Activated T-helper 17 cell treated with anti-CD3 and anti-CD28 coated beads, Interleukin-2, amount 50 U/mL, for 72 hours (primary cell): ENCODE measurements around the gene PCDH9. TPM values are rescaled to one million over a fixed set of nuclear protein-coding genes. Genes with fewer than 3 reads are reported as not detected.

ENCODE experiments used
- ATAC-seq: fragments of 150-1000 bp; cut with Tn5 transposase; replicated peaks from 2 replicates; pipeline ENCODE4 v1.10.0; 2021; ENCODE audit warnings: mild to moderate bottlenecking, moderate library complexity
- H3K27ac Mint-ChIP-seq: one replicate; pipeline ENCODE4 v1.8.0; 2022; ENCODE audit warnings: mixed read lengths
- H3K27me3 Mint-ChIP-seq: one replicate; pipeline ENCODE4 v1.8.0; 2022; ENCODE audit warnings: mixed read lengths
- H3K36me3 Mint-ChIP-seq: one replicate; pipeline ENCODE4 v1.8.0; 2022; ENCODE audit warnings: low read depth, mild to moderate bottlenecking, mixed read lengths
- H3K4me1 Mint-ChIP-seq: one replicate; pipeline ENCODE4 v1.8.0; 2022; ENCODE audit warnings: mixed read lengths
- H3K4me3 Mint-ChIP-seq: one replicate; pipeline ENCODE4 v1.8.0; 2022; ENCODE audit warnings: mild to moderate bottlenecking, mixed read lengths
- H3K9me3 Mint-ChIP-seq: one replicate; pipeline ENCODE4 v1.8.0; 2022; ENCODE audit warnings: mixed read lengths
- total RNA-seq, 2 donors: library from RNA; stranded (reverse); gene quantifications; one replicate each; pipeline ENCODE4 v1.2.3, GENCODE V29; 2022

Gene PCDH9
- total RNA-seq, 2 donors from 2014 or later: 0.11 TPM

DNA sequence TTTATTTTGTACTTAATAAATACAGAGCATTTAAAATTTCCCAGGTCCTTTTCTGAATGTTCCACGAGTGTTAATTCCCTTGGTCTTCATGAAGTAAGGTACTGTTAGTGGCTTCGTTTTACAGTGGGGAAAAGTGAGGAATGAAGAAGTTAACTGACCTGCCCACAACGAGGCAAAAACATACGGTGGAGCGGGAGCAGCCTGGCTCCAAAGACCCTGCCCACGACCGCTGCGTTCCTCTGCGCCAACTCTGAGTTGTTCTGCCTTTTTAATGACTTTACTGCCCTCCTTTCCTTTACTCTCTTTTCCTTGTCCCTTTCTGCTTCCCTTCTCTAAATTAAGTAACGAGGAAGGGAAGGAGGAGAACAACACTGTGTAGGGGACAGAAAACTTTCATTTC lies 392.9 kb downstream of the PCDH9 start:
- Mint-ChIP-seq H3K4me3 (no peak overlapping the region), H3K4me1 (no peaks in the 10 kb centered on the region), H3K36me3 (no peaks in the 10 kb centered on the region), H3K27me3 (no peaks in the 10 kb centered on the region), H3K9me3 (peaks cover 7% of the 10 kb centered on the region), H3K27ac (no peak overlapping the region)
- no peak for ATAC-seq

DNA sequence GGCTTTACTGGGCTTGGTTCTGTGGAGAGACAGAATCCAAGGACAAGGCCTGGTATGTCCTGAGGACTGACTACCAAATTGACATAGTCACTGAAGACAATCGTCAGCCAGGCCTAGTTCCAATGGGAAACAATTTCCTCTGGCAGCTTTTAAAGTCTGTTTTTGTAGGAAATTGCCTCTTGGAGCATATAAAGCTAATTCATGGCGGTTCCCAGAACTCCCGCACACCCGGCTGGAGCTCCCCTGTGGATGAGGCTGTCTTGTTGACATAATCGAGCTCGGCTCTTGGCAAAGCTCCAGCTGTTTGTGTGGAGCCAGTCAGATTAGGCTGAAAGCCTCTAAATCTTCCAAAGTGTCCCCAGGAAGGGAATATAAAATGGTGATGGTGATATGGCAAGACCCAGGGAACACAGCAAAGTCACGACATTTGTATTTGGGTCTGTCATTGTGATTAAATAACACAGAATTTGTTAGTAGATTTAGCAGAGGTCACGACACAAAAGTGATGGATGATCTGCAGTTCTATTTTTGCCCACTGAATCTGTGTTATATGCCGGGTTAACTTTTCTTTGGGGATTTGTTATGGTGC lies 395.0 kb downstream of the PCDH9 start:
- peaks cover 7% of the 10 kb centered on the region for H3K9me3 Mint-ChIP-seq
- ATAC-seq: no peak
- H3K27ac Mint-ChIP-seq: no peak overlapping the region
- no peaks in the 10 kb centered on the region for H3K36me3 Mint-ChIP-seq
- H3K4me1 Mint-ChIP-seq: no peaks in the 10 kb centered on the region
- no peak overlapping the region for H3K4me3 Mint-ChIP-seq
- H3K27me3 Mint-ChIP-seq: no peaks in the 10 kb centered on the region

DNA sequence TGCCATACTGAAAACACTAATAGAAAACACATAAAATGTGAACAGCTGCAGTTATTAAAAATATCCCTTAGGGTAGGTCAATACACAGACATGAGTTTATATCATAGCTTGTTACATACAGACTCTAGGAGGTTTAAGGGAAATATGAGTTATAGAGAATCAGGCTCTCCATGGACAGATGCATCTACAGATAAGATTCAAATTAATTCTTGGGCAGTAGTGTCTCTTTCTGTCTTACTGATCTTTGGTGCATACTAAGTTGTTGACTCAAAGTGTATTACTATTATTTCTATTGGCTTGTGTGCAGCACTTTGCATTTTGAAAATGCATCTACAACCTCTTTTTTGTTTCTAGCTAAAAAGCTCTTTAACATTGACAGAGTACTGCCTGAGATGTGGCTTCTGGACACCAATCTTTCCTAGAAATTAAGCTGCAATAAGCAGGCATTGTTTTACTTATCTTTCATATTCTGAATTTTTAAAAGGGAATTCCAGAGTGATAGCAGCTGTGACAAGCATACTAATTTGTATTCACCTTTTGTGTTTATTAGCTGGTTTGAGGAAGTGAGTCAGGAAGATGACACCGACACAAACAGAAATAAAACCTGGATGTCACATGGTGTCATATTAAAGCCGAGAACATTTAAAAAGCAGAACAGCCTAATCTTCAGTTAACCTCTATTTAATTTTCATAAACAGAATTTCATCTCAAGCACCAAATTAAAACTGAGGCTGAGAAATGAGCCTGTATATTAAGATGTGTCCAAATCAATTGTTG lies 399.0 kb downstream of the PCDH9 start:
- no peak overlapping the region for H3K4me3 Mint-ChIP-seq
- H3K36me3 Mint-ChIP-seq: no peaks in the 10 kb centered on the region
- no peaks in the 10 kb centered on the region for H3K4me1 Mint-ChIP-seq
- H3K9me3 Mint-ChIP-seq: no peaks in the 10 kb centered on the region
- H3K27me3 Mint-ChIP-seq: no peaks in the 10 kb centered on the region
- H3K27ac Mint-ChIP-seq: no peak overlapping the region
- ATAC-seq: no peak

DNA sequence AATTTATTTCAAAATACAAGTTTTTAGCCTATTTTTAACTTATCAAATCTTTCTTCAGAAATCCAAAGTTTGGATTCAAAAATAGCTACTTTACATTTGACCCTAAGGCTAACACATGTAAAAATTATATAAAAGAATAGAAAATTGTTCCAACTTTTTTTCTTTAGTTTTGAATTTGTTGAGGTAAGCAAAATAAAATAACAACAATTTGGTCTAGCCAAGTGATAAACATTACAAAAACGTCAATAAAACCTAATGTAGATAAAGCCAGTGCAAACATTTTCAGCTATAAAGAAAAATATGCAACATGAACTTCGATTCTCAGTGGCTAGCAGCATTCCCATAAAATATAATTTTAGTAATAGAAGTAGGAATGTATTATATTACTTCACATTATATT lies 400.3 kb downstream of the PCDH9 start:
- Mint-ChIP-seq H3K36me3 (no peaks in the 10 kb centered on the region), H3K27me3 (no peaks in the 10 kb centered on the region), H3K4me3 (no peak overlapping the region), H3K27ac (no peak overlapping the region), H3K9me3 (no peaks in the 10 kb centered on the region), H3K4me1 (no peaks in the 10 kb centered on the region)
- ATAC-seq: no peak

DNA sequence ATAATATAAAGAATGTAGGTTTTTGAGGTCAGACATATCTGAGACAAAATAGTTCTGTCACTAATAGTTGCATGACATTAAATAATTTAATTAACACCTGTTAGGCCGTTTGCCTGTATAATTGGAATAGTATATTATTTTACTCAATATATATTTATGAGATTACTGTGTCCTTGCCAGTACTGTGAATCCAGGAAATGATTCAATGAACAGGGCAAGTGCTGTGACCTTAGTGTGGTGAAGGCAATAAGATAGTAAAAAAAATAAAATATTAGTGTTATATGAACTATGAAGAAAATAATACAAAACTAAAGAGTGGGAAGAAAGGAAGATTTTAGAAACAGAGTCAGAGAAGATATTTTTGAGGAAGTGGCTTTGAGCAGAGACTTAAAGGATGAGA lies 403.7 kb downstream of the PCDH9 start:
- Mint-ChIP-seq H3K36me3 (no peaks in the 10 kb centered on the region), H3K4me1 (no peaks in the 10 kb centered on the region), H3K4me3 (no peak overlapping the region), H3K27ac (no peak overlapping the region), H3K9me3 (no peaks in the 10 kb centered on the region), H3K27me3 (no peaks in the 10 kb centered on the region)
- ATAC-seq: no peak

DNA sequence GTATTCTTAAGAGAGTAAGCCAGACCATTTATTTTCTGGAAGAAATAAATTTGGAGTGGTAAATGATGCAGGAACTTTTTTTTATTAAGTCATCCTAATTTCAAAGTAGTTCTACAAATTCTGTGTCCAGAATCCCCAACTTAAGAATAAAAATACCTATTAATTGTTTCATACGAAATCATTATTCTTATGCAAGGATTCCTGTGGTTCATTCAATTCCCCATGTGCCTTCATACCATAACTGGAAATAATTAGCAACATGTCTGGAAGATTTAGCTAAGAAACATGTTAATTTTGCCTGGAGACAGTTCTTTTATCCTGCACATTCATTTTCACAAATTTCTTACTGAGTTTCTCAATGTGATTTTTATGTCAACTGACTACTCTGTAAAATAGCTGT lies 408.6 kb downstream of the PCDH9 start:
- H3K4me3 Mint-ChIP-seq: no peak overlapping the region
- ATAC-seq: no peak
- no peaks in the 10 kb centered on the region for H3K27me3 Mint-ChIP-seq
- no peaks in the 10 kb centered on the region for H3K36me3 Mint-ChIP-seq
- H3K9me3 Mint-ChIP-seq: no peaks in the 10 kb centered on the region
- H3K27ac Mint-ChIP-seq: no peak overlapping the region
- no peaks in the 10 kb centered on the region for H3K4me1 Mint-ChIP-seq

DNA sequence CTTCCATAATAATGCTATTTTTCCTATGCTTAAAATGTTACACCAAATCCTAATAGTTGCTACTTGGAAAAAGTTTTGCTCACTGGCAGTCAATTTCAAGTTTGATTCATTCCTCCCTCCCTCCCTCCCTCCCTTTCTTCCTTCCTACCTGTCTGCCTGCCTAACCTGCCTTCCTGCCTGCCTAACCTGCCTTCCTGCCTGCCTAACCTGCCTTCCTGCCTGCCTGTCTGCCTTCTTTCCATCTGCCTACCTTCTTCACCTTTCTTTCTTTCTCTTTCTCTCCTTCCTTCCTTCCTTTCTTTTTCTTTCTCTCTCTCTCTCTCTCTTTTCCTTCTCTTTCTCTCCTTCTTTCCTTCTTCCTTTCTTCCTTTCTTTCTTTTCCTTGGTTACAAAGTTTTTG lies 418.7 kb downstream of the PCDH9 start:
- Mint-ChIP-seq H3K27me3 (no peaks in the 10 kb centered on the region), H3K36me3 (no peaks in the 10 kb centered on the region), H3K4me1 (no peaks in the 10 kb centered on the region), H3K9me3 (peaks cover 14% of the 10 kb centered on the region), H3K27ac (no peak overlapping the region), H3K4me3 (no peak overlapping the region)
- no peak for ATAC-seq

DNA sequence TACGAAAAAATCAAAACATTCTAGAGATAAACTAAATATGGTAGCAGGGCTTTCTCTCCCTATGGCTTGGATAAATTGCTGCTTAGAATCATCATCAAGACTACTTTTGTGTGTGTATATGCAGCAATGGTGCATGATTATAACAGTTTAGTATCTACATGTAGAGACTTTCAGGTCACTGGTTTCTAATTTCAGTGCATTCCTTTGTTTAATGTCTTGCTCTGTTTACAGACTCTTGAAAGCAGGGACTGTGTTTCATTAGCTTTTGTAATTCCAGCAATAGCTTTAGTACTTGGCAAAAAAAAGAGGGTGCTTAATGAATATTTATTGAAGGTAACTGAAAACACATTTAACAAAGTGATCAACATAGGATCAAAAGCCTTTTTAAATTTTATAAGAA lies 420.7 kb downstream of the PCDH9 start:
- no peaks in the 10 kb centered on the region for H3K27me3 Mint-ChIP-seq
- peaks cover 14% of the 10 kb centered on the region for H3K9me3 Mint-ChIP-seq
- H3K36me3 Mint-ChIP-seq: no peaks in the 10 kb centered on the region
- no peaks in the 10 kb centered on the region for H3K4me1 Mint-ChIP-seq
- no peak overlapping the region for H3K27ac Mint-ChIP-seq
- H3K4me3 Mint-ChIP-seq: no peak overlapping the region
- ATAC-seq: no peak

DNA sequence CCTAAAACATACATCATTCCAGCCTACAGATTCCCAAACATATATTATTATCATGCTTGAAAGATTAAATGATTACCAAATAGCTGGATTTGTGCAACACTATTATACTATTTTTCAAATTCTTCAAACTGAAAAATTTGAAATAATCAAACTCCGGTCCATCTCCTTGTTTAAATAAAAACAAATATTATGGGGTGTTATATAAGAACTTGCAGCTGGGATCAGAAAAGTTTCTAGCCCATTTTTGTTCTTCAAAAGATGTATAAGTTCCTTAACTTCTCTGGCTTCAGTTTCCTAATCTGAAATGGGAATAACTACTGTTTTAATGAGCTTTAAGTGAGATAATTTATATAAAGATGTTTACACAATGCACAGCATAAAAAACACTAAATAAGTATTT lies 422.9 kb downstream of the PCDH9 start:
- no peak overlapping the region for H3K27ac Mint-ChIP-seq
- no peaks in the 10 kb centered on the region for H3K27me3 Mint-ChIP-seq
- H3K4me1 Mint-ChIP-seq: no peaks in the 10 kb centered on the region
- no peaks in the 10 kb centered on the region for H3K36me3 Mint-ChIP-seq
- peaks cover 14% of the 10 kb centered on the region for H3K9me3 Mint-ChIP-seq
- no peak for ATAC-seq
- no peak overlapping the region for H3K4me3 Mint-ChIP-seq

DNA sequence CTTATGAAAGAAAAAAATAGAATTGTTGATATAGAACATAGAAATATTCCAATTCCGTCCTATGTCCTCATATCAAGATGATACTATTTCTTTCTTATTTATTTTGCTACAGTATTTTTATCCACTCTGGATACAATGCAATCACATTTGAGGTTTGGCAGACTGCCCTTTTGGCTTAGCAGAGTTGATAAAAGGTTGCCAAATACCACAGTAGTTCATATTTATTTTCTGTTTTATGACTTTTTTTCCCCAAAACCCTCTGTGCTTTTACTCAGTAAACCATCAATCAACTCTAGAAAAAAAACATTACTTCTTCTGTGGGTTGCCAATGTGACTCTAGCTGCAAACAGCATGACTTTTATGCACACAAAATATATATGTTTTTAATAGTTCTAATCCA lies 424.5 kb downstream of the PCDH9 start:
- Mint-ChIP-seq H3K27me3 (no peaks in the 10 kb centered on the region), H3K4me3 (no peak overlapping the region), H3K36me3 (no peaks in the 10 kb centered on the region), H3K9me3 (peaks cover 9% of the 10 kb centered on the region), H3K4me1 (no peaks in the 10 kb centered on the region), H3K27ac (no peak overlapping the region)
- no peak for ATAC-seq

DNA sequence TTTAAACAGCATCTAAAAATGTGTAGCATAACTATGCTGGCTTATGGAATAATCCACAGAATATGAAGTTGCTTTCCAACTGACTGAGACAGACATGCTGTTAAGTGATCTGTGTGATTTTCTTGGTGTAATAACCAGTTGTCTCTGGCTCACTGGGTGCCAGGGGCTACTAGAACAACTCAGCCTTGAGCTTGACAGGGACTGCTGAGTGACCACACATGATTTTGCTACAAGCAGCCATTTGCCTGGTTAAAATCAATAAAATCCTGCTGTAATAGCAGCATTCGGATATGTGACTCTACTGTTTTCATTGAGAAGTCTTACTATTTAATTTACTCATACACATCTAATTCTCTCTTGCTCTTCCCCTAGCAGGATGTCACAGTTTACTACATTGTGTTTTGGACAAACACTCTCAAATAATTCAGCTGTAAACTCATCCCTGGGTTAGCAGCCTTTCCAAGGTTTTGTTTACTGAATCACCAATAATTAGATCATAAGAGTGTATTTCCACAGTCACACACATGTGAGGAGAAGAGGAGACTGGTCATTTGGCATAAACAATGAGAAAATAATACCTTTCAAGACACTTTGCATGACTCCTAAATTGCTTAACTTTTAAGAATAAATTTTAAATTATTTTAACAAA lies 426.2 kb downstream of the PCDH9 start:
- Mint-ChIP-seq H3K27me3 (no peaks in the 10 kb centered on the region), H3K4me3 (no peak overlapping the region), H3K36me3 (no peaks in the 10 kb centered on the region), H3K4me1 (no peaks in the 10 kb centered on the region), H3K27ac (no peak overlapping the region), H3K9me3 (peaks cover 9% of the 10 kb centered on the region)
- ATAC-seq: no peak

DNA sequence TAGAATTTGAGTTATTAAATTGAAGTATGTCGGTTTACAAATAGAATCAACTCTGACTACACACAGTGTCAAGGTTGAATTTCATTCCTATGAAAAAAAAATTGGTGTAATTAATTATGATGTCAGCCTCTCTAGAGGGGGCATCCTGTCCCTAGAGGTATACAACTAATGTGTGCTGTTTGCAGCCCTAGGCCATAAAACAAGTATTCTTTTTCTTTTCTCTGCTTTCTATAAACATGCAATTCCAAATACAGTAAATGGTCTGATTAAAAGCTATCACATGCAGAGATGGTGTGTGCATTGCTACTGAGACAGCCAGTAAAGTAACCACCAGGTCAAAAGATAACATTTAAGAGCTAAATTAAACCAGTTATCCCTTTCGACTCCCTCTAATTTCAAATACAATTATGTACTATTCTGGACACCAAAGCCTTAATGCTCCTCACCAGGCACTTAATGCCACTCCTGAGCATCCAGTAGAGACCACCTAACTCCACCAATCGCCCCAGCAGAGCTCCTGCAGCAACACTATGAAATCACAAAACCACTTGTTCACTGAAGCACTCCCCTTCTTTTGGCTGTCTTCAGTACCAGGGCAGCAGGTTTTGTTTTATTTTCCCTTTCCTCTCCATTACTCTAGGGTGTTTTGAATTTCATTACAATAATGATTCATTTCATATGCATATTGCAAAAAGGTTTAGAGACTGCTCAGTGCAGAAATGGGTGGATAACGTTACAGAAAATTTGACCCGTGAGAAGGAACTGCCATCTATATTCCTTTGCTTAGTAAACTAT lies 426.9 kb downstream of the PCDH9 start:
- H3K36me3 Mint-ChIP-seq: no peaks in the 10 kb centered on the region
- H3K4me1 Mint-ChIP-seq: no peaks in the 10 kb centered on the region
- H3K27ac Mint-ChIP-seq: no peak overlapping the region
- no peak overlapping the region for H3K4me3 Mint-ChIP-seq
- no peaks in the 10 kb centered on the region for H3K27me3 Mint-ChIP-seq
- no peak for ATAC-seq
- H3K9me3 Mint-ChIP-seq: peaks cover 9% of the 10 kb centered on the region

DNA sequence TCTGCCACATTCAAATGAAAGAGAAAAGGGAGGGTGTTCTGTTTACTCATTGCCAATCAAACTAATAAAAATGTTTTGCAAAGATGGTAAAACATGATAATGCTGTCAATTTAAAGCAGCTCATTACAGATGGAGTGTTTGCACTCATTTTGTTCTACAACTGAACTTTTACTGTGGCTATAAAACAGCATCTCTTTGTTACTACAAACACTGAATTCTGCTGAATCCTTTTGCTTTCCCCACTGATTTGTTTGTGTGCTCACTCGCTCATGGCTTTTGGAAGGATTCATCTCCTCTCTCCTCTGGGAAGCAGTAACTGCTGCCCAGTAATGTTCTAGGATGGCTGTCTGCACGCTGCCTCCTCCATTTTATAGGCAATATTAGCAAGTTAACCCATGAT lies 434.5 kb downstream of the PCDH9 start:
- no peak for ATAC-seq
- Mint-ChIP-seq H3K36me3 (no peaks in the 10 kb centered on the region), H3K4me3 (no peak overlapping the region), H3K27me3 (no peaks in the 10 kb centered on the region), H3K9me3 (peaks cover 3% of the 10 kb centered on the region), H3K4me1 (no peaks in the 10 kb centered on the region), H3K27ac (no peak overlapping the region)

DNA sequence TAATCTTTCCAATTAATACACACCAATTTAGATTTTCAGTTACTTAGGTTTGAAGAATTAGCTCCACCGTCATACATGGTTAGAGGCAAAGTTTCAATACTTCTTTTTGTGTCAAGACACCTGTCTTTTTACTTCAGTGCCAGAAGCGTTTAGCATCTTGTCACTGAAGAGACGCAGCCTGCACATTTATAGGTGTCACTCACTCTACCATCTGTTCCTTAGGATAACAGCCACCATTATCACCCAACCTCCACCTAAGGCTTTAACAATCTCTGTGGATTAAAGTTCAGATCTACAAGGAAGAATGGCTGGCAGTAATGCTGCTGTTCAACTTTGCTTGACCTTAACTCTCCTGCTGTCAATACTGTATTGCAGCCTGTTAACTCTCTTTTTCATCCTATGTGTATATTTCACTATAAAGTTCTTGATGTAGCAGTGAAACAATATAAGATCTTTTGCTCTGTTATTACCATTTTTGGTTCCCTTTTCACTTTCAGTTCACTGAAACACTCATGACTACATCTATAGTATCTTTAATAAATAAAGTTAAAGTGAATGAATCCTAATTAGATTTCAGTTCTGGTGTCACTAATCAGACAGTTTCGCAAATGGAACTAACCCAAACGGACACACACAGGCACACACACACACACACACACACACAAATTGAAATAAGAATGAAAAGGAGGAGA lies 435.6 kb downstream of the PCDH9 start:
- H3K9me3 Mint-ChIP-seq: peaks cover 3% of the 10 kb centered on the region
- no peak for ATAC-seq
- H3K4me1 Mint-ChIP-seq: no peaks in the 10 kb centered on the region
- H3K27ac Mint-ChIP-seq: no peak overlapping the region
- no peaks in the 10 kb centered on the region for H3K27me3 Mint-ChIP-seq
- no peak overlapping the region for H3K4me3 Mint-ChIP-seq
- no peaks in the 10 kb centered on the region for H3K36me3 Mint-ChIP-seq
